NCI-H748 (cell line): Measurements from ENCODE around the gene NMBR.
"Not testable (repeated sequence)": the region's sequence is repeated elsewhere in the genome, so short reads cannot be mapped to it uniquely, and the experiment has no call there.

Experiments
- DNase-seq: peaks from one replicate; lab custom pipeline; 2025; ENCODE audit not compliant: unreplicated experiment; lab: John Stamatoyannopoulos, UW

Gene NMBR

GRCh38 chr6:142155091-142155490 lies 8.2 kb upstream of the NMBR start:
- DNase-seq = no peak

- no peak for DNase-seq
Measured at GRCh38 chr6:142154336-142154735, 7.4 kb upstream of the NMBR start.

- DNase-seq = no peak
Measured at GRCh38 chr6:142153196-142153595, 6.3 kb upstream of the NMBR start.

GRCh38 chr6:142152746-142153145 lies 5.8 kb upstream of the NMBR start:
- no peak for DNase-seq

- not testable (repeated sequence) for DNase-seq
Measured at GRCh38 chr6:142141531-142141930, 5.4 kb downstream of the NMBR start.

- no peak for DNase-seq
Measured at GRCh38 chr6:142138876-142139275, 8.0 kb downstream of the NMBR start.

GRCh38 chr6:142132625-142133024 lies 14.3 kb downstream of the NMBR start, which contains the start of gene GJE1:
Gene GJE1, plus strand, starts transcription at chr6:142132925. Its CDS starts 234 bp downstream, at chr6:142133159.
- no peak for DNase-seq

- DNase-seq = no peak
Measured at GRCh38 chr6:142130814-142131213, 16.1 kb downstream of the NMBR start.

GRCh38 chr6:142121342-142121741 lies 25.6 kb downstream of the NMBR start:
- DNase-seq = no peak

GRCh38 chr6:142118925-142119324 lies 28.0 kb downstream of the NMBR start:
- no peak for DNase-seq

GRCh38 chr6:142118328-142118727 lies 28.6 kb downstream of the NMBR start:
- DNase-seq = no peak

- DNase-seq = no peak
Measured at GRCh38 chr6:142117366-142117765, 29.6 kb downstream of the NMBR start.

GRCh38 chr6:142112451-142113061 lies 34.4 kb downstream of the NMBR start:
- peak; percentile 86 for DNase-seq

GRCh38 chr6:142110820-142111219 lies 36.1 kb downstream of the NMBR start:
- not testable (repeated sequence) for DNase-seq

- not testable (repeated sequence) for DNase-seq
Measured at GRCh38 chr6:142104820-142105219, 42.1 kb downstream of the NMBR start.

GRCh38 chr6:142088858-142089216 lies 58.1 kb downstream of the NMBR start:
- DNase-seq = peak; percentile 9

GRCh38 chr6:142087950-142088857 lies 58.7 kb downstream of the NMBR start:
- DNase-seq = no peak

- DNase-seq = no peak
Measured at GRCh38 chr6:142079130-142079529, 67.8 kb downstream of the NMBR start.

- DNase-seq = no peak
Measured at GRCh38 chr6:142075516-142076101, 71.3 kb downstream of the NMBR start.

- DNase-seq = no peak
Measured at GRCh38 chr6:142074516-142074915, 72.4 kb downstream of the NMBR start.

- peak; percentile 13 for DNase-seq
Measured at GRCh38 chr6:142071981-142072380, 74.9 kb downstream of the NMBR start.

GRCh38 chr6:142068416-142068815 lies 78.5 kb downstream of the NMBR start:
- no peak for DNase-seq
